BLaER1 treated with 17β-estradiol and CSF1 and Interleukin-3, amounts not matched to agents 10 nM and 100 nM (cell line): ENCODE results near the gene ARID1B.

Source experiments
- H3K27ac ChIP-seq, 11 experiments: shearing (Covaris generic); formaldehyde crosslinking; 2 replicates each; pipeline ENCODE4 v1.8.1; 2022
- H3K27me3 ChIP-seq, 11 experiments: shearing (Covaris generic); formaldehyde crosslinking; 2 replicates each; pipeline ENCODE4 v1.8.1; 2022
- H3K36me3 ChIP-seq, 11 experiments: shearing (Covaris generic); formaldehyde crosslinking; 2 replicates each; pipeline ENCODE4 v1.8.1; 2022
- H3K4me1 ChIP-seq, 10 experiments: shearing (Covaris generic); formaldehyde crosslinking; 2 replicates each; pipeline ENCODE4 v1.8.1; 2022
- H3K4me2 ChIP-seq, 11 experiments: shearing (Covaris generic); formaldehyde crosslinking; 2 replicates each; pipeline ENCODE4 v1.8.1; 2022
- H3K4me3 ChIP-seq, 10 experiments: shearing (Covaris generic); formaldehyde crosslinking; 2 replicates each; pipeline ENCODE4 v1.8.1; 2022
- H3K9ac ChIP-seq, 11 experiments: shearing (Covaris generic); formaldehyde crosslinking; 2 replicates each; pipeline ENCODE4 v1.8.1; 2022
- H3K9me3 ChIP-seq, 11 experiments: shearing (Covaris generic); formaldehyde crosslinking; replicated peaks in 1 of 11; 2 replicates each; pipeline ENCODE4 v1.8.1; 2022
- H4K20me1 ChIP-seq, 11 experiments: shearing (Covaris generic); formaldehyde crosslinking; 2 replicates each; pipeline ENCODE4 v1.8.1; 2022
- Cebpa-rat ChIP-seq, 11 experiments: shearing (Covaris generic); IDR thresholded peaks; 2 replicates each; pipeline ENCODE4 v1.8.1; 2022

ARID1B gene

DNA sequence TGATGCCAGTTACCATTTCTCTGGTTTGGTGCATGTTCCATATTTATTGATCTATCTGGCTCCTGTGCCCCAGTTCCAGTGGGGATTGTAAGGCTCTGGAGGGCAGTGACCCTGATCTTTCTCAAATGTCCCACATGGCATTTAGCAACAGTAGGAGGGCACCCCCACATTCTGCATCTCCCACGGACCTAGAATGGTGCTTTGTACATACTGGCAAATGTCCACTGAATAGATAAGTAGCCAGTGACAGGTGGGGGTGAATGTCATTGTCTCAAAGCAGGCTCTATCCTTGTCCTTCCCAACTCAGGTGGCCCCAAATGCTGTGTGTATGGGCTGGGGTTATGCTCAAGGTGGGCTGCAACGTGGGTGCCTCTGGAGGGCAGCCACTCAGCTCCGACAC lies 462.0 kb downstream of the ARID1B start:
- Histone ChIP-seq H3K36me3 (no peaks in the 10 kb centered on the region), H3K27me3 (peaks cover 39 to 63% (median 49%) of the 10 kb centered on the region in 11 experiments), H3K4me2 (no peak overlapping the region), H3K4me1 (peaks cover 18 to 23% (median 21%) of the 10 kb centered on the region in 10 experiments), H3K9ac (no peak overlapping the region), H3K27ac (no peak overlapping the region), H3K9me3 (peaks cover 0 to 28% (median 20%) of the 10 kb centered on the region in 11 experiments; a peak in 16 of 22 replicates), H4K20me1 (peaks cover 0 to 16% (median 6%) of the 10 kb centered on the region in 11 experiments; a peak in 11 of 22 replicates), H3K4me3 (no peak overlapping the region)
- no peak for TF ChIP-seq Cebpa-rat (IDR thresholded peaks at IDR 0.05)

DNA sequence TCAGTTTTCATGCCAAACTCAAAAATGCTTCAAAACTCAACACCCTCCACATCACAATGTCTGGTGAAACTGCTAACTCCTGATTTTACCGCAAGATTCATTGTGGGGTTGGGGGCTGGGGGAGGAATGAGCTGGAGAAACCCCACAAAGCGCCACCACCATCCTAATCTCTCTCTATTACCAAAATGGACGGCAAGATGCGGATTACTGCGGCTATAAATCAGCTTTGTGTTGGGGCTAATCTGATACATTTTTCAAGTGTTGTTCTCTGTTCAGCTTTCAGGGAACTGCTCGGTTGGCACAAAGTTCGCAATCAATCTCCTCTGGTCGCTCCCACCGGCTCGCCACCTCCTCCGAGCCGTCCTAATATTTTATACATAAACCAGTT lies 462.5 kb downstream of the ARID1B start:
- Histone ChIP-seq H3K9ac (no peak overlapping the region), H4K20me1 (peaks cover 0 to 16% (median 6%) of the 10 kb centered on the region in 11 experiments; a peak in 11 of 22 replicates), H3K36me3 (no peaks in the 10 kb centered on the region), H3K4me3 (no peak overlapping the region), H3K27ac (no peak overlapping the region), H3K9me3 (peaks cover 0 to 28% (median 19%) of the 10 kb centered on the region in 11 experiments; a peak in 16 of 22 replicates), H3K4me1 (peaks cover 18 to 28% (median 23%) of the 10 kb centered on the region in 10 experiments), H3K27me3 (peaks cover 34 to 57% (median 43%) of the 10 kb centered on the region in 11 experiments), H3K4me2 (peak overlapping the region in 10 of 11 experiments; percentile 47 to 77 (median 70); a peak in 20 of 22 replicates)
- TF ChIP-seq Cebpa-rat (IDR thresholded peaks at IDR 0.05) = no peak

DNA sequence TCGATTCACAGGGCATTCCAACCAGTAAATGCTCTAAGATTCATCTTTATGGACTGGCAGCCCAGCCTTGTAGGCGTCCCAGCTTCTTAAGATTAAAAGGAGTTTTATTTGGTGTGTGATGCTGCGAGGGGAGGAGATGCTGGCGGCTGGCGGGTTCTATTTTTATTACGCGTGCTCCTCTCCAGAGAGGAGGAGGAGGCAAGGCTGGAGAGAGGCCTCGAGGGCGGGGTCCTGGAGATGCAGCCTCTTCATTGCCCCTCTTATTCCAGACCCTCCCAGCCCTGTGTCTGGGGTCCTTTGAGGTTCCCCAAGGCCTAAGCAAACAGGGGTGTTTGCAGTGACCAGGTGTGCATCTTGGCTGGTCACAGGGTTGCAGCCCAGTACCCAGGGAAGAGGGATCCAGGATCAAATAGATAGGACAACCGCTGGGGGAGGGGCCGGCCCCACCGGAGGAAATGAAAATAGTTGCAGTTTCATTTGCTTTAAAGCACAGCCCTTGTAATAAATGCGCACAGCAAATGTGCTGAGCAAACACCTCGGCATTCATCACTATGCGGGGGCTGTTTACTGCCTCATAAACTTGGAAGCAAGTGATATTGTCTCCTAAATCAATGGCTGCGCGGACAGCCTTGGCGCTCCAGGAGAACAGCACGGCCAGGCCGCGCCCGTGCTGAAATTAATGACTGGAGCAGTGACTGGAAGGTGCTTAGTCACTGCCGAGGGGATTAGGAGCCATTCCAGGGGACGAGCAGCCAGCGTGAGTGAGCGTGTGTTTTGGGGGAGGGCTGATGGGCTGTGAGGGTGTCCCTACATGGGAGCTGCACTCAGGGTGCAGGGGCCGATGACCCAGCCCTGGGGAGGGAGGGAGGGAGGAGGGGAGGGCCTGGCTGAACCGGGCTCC lies 463.1 kb downstream of the ARID1B start:
- Histone ChIP-seq H3K27me3 (peaks cover 27 to 51% (median 37%) of the 10 kb centered on the region in 11 experiments), H3K4me2 (peak overlapping the region; percentile 47 to 78 (median 71)), H4K20me1 (peaks cover 0 to 15% (median 6%) of the 10 kb centered on the region in 11 experiments; a peak in 11 of 22 replicates), H3K9ac (no peak overlapping the region), H3K9me3 (peaks cover 0 to 22% (median 15%) of the 10 kb centered on the region in 11 experiments; a peak in 15 of 22 replicates), H3K4me3 (no peak overlapping the region), H3K4me1 (peaks cover 18 to 29% (median 24%) of the 10 kb centered on the region in 10 experiments), H3K36me3 (no peaks in the 10 kb centered on the region), H3K27ac (no peak overlapping the region)
- TF ChIP-seq Cebpa-rat (IDR thresholded peaks at IDR 0.05) = no peak

DNA sequence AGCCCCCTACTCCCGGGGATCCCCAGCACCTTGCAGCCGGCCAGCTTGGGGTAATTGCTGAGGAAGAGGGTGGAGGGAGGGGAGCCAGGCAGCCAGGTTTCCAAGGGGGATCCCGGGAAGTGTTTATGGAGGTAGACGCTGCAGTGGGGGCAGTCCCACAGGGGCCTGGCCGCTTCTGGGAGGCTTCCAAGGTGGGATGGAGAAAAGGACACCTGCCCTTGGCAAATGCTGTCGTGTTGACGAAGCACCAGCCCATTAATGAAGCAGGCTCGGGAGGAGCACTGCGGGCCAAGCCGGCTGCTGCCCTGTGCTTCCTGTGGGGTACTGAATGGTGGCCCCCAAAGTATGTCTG lies 463.8 kb downstream of the ARID1B start:
- Histone ChIP-seq H3K27me3 (peaks cover 21 to 45% (median 31%) of the 10 kb centered on the region in 11 experiments), H3K9ac (no peak overlapping the region), H3K27ac (no peak overlapping the region), H3K9me3 (peaks cover 0 to 16% (median 9%) of the 10 kb centered on the region in 11 experiments; a peak in 13 of 22 replicates), H3K4me1 (peaks cover 13 to 23% (median 18%) of the 10 kb centered on the region in 10 experiments), H4K20me1 (peaks cover 0 to 11% (median 6%) of the 10 kb centered on the region in 11 experiments; a peak in 11 of 22 replicates), H3K4me3 (no peak overlapping the region), H3K4me2 (peak overlapping the region in 1 of 11 experiments; percentile 74; a peak in 1 of 22 replicates), H3K36me3 (no peaks in the 10 kb centered on the region)
- no peak for TF ChIP-seq Cebpa-rat (IDR thresholded peaks at IDR 0.05)

DNA sequence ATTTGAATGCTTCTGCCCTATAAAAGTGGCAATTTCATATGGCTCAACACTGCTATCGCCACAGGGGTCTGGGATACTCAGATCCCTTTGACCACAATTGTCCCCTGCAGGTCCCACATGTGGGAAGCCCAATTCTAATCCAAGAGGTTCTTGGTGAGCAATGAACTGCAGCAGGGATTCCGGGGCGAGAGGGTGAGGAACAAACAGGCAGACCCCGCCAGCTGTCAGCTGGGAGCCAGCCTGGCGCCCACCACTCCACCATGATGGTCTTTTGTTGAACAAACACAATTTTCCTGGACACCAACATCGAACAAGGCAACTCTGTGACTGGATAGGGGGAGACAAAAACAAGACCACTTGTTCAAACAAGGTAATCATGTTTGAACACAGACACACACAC lies 465.6 kb downstream of the ARID1B start:
- peaks cover 3 to 26% (median 12%) of the 10 kb centered on the region in 11 experiments; a peak in 20 of 22 replicates for H3K27me3 ChIP-seq
- no peak overlapping the region for H3K4me3 ChIP-seq
- TF ChIP-seq Cebpa-rat (IDR thresholded peaks at IDR 0.05) = no peak
- peaks cover 9 to 20% (median 14%) of the 10 kb centered on the region in 10 experiments for H3K4me1 ChIP-seq
- H3K36me3 ChIP-seq = no peaks in the 10 kb centered on the region
- H4K20me1 ChIP-seq = peaks cover 0 to 3% (median 0%) of the 10 kb centered on the region in 11 experiments; a peak in 1 of 22 replicates
- H3K27ac ChIP-seq = no peak overlapping the region
- H3K9me3 ChIP-seq = peaks cover 2 to 4% (median 3%) of the 10 kb centered on the region in 11 experiments; a peak in 15 of 22 replicates
- no peak overlapping the region for H3K9ac ChIP-seq
- no peak overlapping the region for H3K4me2 ChIP-seq

DNA sequence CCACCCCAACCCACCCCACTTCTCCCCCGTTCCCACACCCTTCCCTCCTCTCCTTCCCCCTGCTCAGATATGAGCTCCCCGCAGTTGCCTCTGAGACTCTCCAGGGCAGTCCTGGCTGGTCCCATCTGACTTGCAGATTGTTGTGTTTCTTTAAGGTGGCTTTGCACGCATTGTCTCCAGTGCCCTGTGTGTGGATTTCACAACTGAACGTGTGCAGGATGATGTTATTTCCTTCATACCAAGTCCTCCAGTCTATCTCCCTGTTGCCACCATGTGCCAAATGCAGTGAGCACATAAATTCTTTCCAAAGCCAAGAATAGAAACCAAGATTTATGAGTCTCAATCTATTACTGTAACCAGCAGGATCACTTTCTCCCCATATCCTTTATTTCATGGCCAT lies 467.0 kb downstream of the ARID1B start:
- H3K27me3 ChIP-seq = peaks cover 0 to 18% (median 6%) of the 10 kb centered on the region in 11 experiments; a peak in 6 of 22 replicates
- H3K4me2 ChIP-seq = peak overlapping the region in 3 of 11 experiments; percentile 3 to 23 (median 11); a peak in 2 of 22 replicates
- H4K20me1 ChIP-seq = peaks cover 0 to 3% (median 0%) of the 10 kb centered on the region in 11 experiments; a peak in 1 of 22 replicates
- H3K27ac ChIP-seq = no peak overlapping the region
- H3K36me3 ChIP-seq = no peaks in the 10 kb centered on the region; a peak in 1 of 22 replicates
- H3K9ac ChIP-seq = no peak overlapping the region
- peaks cover 14 to 17% (median 16%) of the 10 kb centered on the region in 11 experiments for H3K9me3 ChIP-seq
- no peak overlapping the region for H3K4me3 ChIP-seq
- peaks cover 9 to 20% (median 14%) of the 10 kb centered on the region in 10 experiments for H3K4me1 ChIP-seq
- no peak for TF ChIP-seq Cebpa-rat (IDR thresholded peaks at IDR 0.05)

- no peaks in the 10 kb centered on the region; a peak in 1 of 22 replicates for H3K36me3 ChIP-seq
- peak overlapping the region in 4 of 11 experiments; percentile 2 to 23 (median 7); a peak in 2 of 22 replicates for H3K4me2 ChIP-seq
- no peak overlapping the region for H3K27ac ChIP-seq
- peaks cover 0 to 12% (median under 1%) of the 10 kb centered on the region in 11 experiments; a peak in 6 of 22 replicates for H3K27me3 ChIP-seq
- H3K9ac ChIP-seq = no peak overlapping the region
- H3K9me3 ChIP-seq = peaks cover 14 to 20% (median 16%) of the 10 kb centered on the region in 11 experiments
- no peak overlapping the region for H3K4me3 ChIP-seq
- no peak for TF ChIP-seq Cebpa-rat (IDR thresholded peaks at IDR 0.05)
- peaks cover 9 to 18% (median 12%) of the 10 kb centered on the region in 10 experiments for H3K4me1 ChIP-seq
- no peaks in the 10 kb centered on the region for H4K20me1 ChIP-seq
Observed at GRCh38 chr6:157244780-157245179, 467.6 kb downstream of the ARID1B start.

- no peaks in the 10 kb centered on the region for H4K20me1 ChIP-seq
- peaks cover 2 to 11% (median 6%) of the 10 kb centered on the region in 10 experiments for H3K4me1 ChIP-seq
- H3K9ac ChIP-seq = no peak overlapping the region
- no peak for TF ChIP-seq Cebpa-rat (IDR thresholded peaks at IDR 0.05)
- no peak overlapping the region for H3K27ac ChIP-seq
- H3K9me3 ChIP-seq = peaks cover 14 to 20% (median 16%) of the 10 kb centered on the region in 11 experiments
- H3K36me3 ChIP-seq = no peaks in the 10 kb centered on the region; a peak in 1 of 22 replicates
- no peak overlapping the region for H3K4me3 ChIP-seq
- H3K4me2 ChIP-seq = no peak overlapping the region
- H3K27me3 ChIP-seq = peaks cover 0 to 5% (median 0%) of the 10 kb centered on the region in 11 experiments; a peak in 2 of 22 replicates
Observed at GRCh38 chr6:157245436-157245835, 468.3 kb downstream of the ARID1B start.
